Measurements from ENCODE around the gene TNFRSF13B. TPM values are rescaled to one million over a fixed set of nuclear protein-coding genes. Genes with fewer than 3 reads are reported as not detected.

The TNFRSF13B gene
- total RNA-seq, 1 experiment from 2014 or later = not detected

DNA sequence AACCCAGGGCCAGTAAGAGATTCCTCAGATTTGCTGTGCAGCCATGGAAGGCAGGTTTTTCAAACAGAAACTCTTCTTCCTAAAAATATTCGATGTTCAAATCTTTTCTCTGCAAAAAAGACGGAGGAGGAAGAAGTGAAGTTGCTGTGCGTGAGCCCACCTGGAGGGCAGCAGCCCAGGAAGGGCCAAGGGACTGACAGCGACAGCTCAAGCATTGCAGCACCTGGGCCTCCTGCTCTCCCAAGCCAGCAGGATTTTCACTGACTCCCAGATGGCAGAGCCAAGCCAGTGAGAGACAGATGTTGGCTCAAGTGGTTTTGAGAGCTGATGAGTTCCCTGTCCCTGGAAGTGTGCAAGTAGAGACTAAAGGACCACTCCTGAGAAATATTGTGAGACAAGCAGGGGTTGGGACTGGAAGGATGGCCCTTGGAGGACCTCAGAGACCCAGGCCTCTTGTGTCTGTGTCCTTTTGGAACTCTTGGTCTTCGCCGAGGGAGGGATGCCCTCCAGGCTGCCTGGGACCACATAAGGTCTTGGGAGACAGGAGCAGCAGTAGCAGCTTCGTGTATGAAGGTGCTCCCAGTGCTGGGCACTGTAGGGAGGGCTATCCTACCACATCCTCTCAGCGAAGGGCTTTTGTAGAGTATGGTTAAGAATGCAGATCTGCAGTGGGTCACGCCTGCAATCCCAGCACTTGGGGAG lies 29.3 kb upstream of the TNFRSF13B start:
- in situ Hi-C loops (cut with HindIII; ENCODE audit: low pct_unique_long_range_greater_than_20kb, low sequenced_read_pairs) = no loop called here
- no peak overlapping the region for H3K27ac ChIP-seq (ENCODE audit: low read length)
- no peaks in the 10 kb centered on the region for H3K36me3 ChIP-seq (ENCODE audit: control insufficient read depth, insufficient read depth, low read length)
- H3K4me3 ChIP-seq (ENCODE audit: low read depth in 2 of 2, low read length in 2 of 2) = no peak overlapping the region
- ChIA-PET CTCF (no interaction called here), POLR2A (no interaction called here)
- peak; percentile 24 for ATAC-seq
- TF ChIP-seq TCF7L2 (IDR thresholded peaks at IDR 0.05; ENCODE audit: low read depth, low read length) (no peak), SIN3A (IDR thresholded peaks at IDR 0.05; ENCODE audit: borderline replicate concordance, insufficient read depth, low read depth, low read length) (no peak), POLR2AphosphoS5 (IDR thresholded peaks at IDR 0.05; ENCODE audit: low read depth, low read length) (no peak), CTCF (IDR thresholded peaks at IDR 0.05) (no peak), REST (IDR thresholded peaks at IDR 0.05; ENCODE audit: insufficient read depth in 1 of 2, low read depth in 2 of 2, low read length in 1 of 2) (no peak)
- no peaks in the 10 kb centered on the region for H3K9me3 ChIP-seq (ENCODE audit: control insufficient read depth, insufficient read depth, low read depth, low read length)
- intact Hi-C loops (cut with micrococcal nuclease; ENCODE audit: unreplicated experiment) = loop anchor here (10.0 kb wide), 1 partner anchor 144 kb away; no protein-coding TSS in a partner anchor
- no peaks in the 10 kb centered on the region for H3K4me1 ChIP-seq (ENCODE audit: control insufficient read depth, insufficient read depth, low read length)
- no peaks in the 10 kb centered on the region for H3K27me3 ChIP-seq (ENCODE audit: control insufficient read depth, insufficient read depth, low read length)
- no peak for DNase-seq (ENCODE audit: low read depth, low spot score)
- BruUV-seq (replicated peaks) = no TSS peak

DNA sequence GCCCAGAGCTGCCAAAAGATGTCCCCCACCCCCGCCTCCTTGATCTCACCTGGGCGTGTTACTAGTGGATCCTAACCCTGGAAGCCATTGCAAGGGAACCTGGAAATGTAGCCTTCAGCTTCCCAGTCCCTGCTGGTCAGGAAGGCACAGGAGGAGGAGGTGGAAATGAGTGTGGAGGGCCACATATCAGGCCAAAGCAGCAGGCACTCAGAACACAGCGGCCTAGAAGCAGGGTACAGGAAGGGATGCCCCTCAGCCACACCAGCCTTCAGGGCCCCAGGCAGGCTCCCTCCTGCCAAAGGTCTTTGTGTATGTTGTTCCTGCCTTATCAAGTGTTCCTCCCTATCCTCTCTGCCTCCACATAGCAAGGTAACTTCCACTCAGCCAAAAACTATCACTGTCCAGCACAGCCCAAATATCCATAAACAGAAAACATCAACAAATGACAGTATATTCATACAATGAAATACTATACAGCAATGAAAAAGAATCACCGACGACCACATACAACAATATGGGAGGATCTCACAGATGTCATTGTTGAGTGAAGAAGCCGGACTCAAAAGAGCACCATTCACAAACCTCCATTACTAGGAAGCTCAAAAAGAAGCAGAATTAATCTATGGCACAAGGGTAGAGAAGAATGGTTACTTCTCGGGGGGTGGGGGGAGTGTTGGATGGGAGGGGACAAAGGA lies 28.2 kb upstream of the TNFRSF13B start:
- H3K36me3 ChIP-seq (ENCODE audit: control insufficient read depth, insufficient read depth, low read length) = no peaks in the 10 kb centered on the region
- no TSS peak for BruUV-seq (replicated peaks)
- in situ Hi-C loops (cut with HindIII; ENCODE audit: low pct_unique_long_range_greater_than_20kb, low sequenced_read_pairs) = no loop called here
- intact Hi-C loops (cut with micrococcal nuclease; ENCODE audit: unreplicated experiment) = loop anchor here (10.0 kb wide), 2 partner anchors 145 to 195 kb away; no protein-coding TSS in a partner anchor
- H3K4me1 ChIP-seq (ENCODE audit: control insufficient read depth, insufficient read depth, low read length) = no peaks in the 10 kb centered on the region
- no peak overlapping the region for H3K4me3 ChIP-seq (ENCODE audit: low read depth in 2 of 2, low read length in 2 of 2)
- no peak for TF ChIP-seq SIN3A (IDR thresholded peaks at IDR 0.05; ENCODE audit: borderline replicate concordance, insufficient read depth, low read depth, low read length)
- no peak for TF ChIP-seq REST (IDR thresholded peaks at IDR 0.05; ENCODE audit: insufficient read depth in 1 of 2, low read depth in 2 of 2, low read length in 1 of 2)
- TF ChIP-seq CTCF (IDR thresholded peaks at IDR 0.05) = no peak
- TF ChIP-seq TCF7L2 (IDR thresholded peaks at IDR 0.05; ENCODE audit: low read depth, low read length) = no peak
- no peak for TF ChIP-seq POLR2AphosphoS5 (IDR thresholded peaks at IDR 0.05; ENCODE audit: low read depth, low read length)
- no peaks in the 10 kb centered on the region for H3K27me3 ChIP-seq (ENCODE audit: control insufficient read depth, insufficient read depth, low read length)
- H3K9me3 ChIP-seq (ENCODE audit: control insufficient read depth, insufficient read depth, low read depth, low read length) = no peaks in the 10 kb centered on the region
- ATAC-seq (no peak), DNase-seq (ENCODE audit: low read depth, low spot score) (no peak)
- CTCF ChIA-PET = interaction anchor here (0.6 kb wide), 1 partner anchor 514 kb away, joined by 3 read pairs; no protein-coding TSS in a partner anchor
- no peak overlapping the region for H3K27ac ChIP-seq (ENCODE audit: low read length)
- POLR2A ChIA-PET = no interaction called here
